Esophagus (tissue), 2 donors: ENCODE measurements around the gene TMEM151A. TPM values are rescaled to one million over a fixed set of nuclear protein-coding genes. Genes with fewer than 3 reads are reported as not detected.

ENCODE experiments used
- polyA plus RNA-seq, 2 donors: library from polyadenylated mRNA; stranded (reverse); fragments of 200-250 nt; gene quantifications; one replicate each; pipeline ENCODE4 v1.2.3, GENCODE V29; 2013
- donor health status: healthy with polysubstance abuse.
- donor health status: Bipolar disorder and iron deficiency.

The TMEM151A gene
- polyA plus RNA-seq, 2 donors = 0.01 to 0.04 TPM

Other genes starting within 250 kb of the TMEM151A start
- under 1 TPM in 1 of 2 donors, not detected in 1; 0.01 TPM for gene GAL3ST3, start 242.7 kb upstream of the TMEM151A start, polyA plus RNA-seq
- gene SF3B2, start 239.5 kb upstream of the TMEM151A start, polyA plus RNA-seq = 10 to 100 TPM; 61.9 to 80.2 TPM
- 10 to 100 TPM; 16.0 to 24.8 TPM for gene PACS1, start 221.6 kb upstream of the TMEM151A start, polyA plus RNA-seq
- gene KLC2, start 34.2 kb upstream of the TMEM151A start, polyA plus RNA-seq = 10 to 100 TPM; 13.8 to 17.1 TPM
- gene RAB1B, start 23.3 kb upstream of the TMEM151A start, polyA plus RNA-seq = 100 to 1,000 TPM; 129 to 156 TPM
- under 1 TPM; 0.62 to 0.77 TPM for gene CNIH2, start 13.7 kb upstream of the TMEM151A start, polyA plus RNA-seq
- gene YIF1A, start 2.8 kb upstream of the TMEM151A start, polyA plus RNA-seq = 10 to 100 TPM; 51.6 to 63.1 TPM
- gene CD248, start 25.1 kb downstream of the TMEM151A start, polyA plus RNA-seq = 1 to 10 TPM; 1.4 to 3.3 TPM
- gene RIN1, start 44.5 kb downstream of the TMEM151A start, polyA plus RNA-seq = 10 to 100 TPM; 18.1 to 27.3 TPM
- 10 to 100 TPM; 44.1 to 49.9 TPM for gene BRMS1, start 53.2 kb downstream of the TMEM151A start, polyA plus RNA-seq
- 1 to 10 TPM; 4.9 to 7.0 TPM for gene B4GAT1, start 55.7 kb downstream of the TMEM151A start, polyA plus RNA-seq
- gene SLC29A2, start 79.9 kb downstream of the TMEM151A start, polyA plus RNA-seq = 1 to 10 TPM; 4.7 to 7.8 TPM
- gene NPAS4, start 129.1 kb downstream of the TMEM151A start, polyA plus RNA-seq = under 1 TPM; 0.16 to 0.31 TPM
- gene MRPL11, start 147.0 kb downstream of the TMEM151A start, polyA plus RNA-seq = 10 to 100 TPM; 27.2 to 51.1 TPM
- 1 to 10 TPM; 5.5 to 7.8 TPM for gene PELI3, start 175.0 kb downstream of the TMEM151A start, polyA plus RNA-seq
- 10 to 100 TPM; 16.3 to 29.6 TPM for gene DPP3, start 188.5 kb downstream of the TMEM151A start, polyA plus RNA-seq
- gene BBS1, start 218.7 kb downstream of the TMEM151A start, polyA plus RNA-seq = 10 to 100 TPM in 1 of 2 donors, 1 to 10 TPM in 1; 9.3 to 15.3 TPM